C4-2B (cell line): Measurements from ENCODE around the gene TNS1.

Experiments
- H3K27ac ChIP-seq: fragments of 450-650 bp; 2 replicates; pipeline ENCODE4 v1.5.1; 2017
- CTCF ChIP-seq: fragments of 450-650 bp; conservative IDR thresholded peaks from 2 replicates; pipeline ENCODE4 v1.5.1; 2017; ENCODE audit warnings: mild to moderate bottlenecking
- ZFX ChIP-seq: fragments of 450-650 bp; IDR thresholded peaks from 2 replicates; pipeline ENCODE4 v1.6.1; 2017

The TNS1 gene

GRCh38 chr2:218009231-218009630 lies 6.4 kb upstream of the TNS1 start:
- H3K27ac ChIP-seq = no peak overlapping the region

GRCh38 chr2:218008060-218009040 lies 5.6 kb upstream of the TNS1 start:
- no peak overlapping the region for H3K27ac ChIP-seq
- no peak for TF ChIP-seq ZFX
- no peak for TF ChIP-seq CTCF

More at GRCh38 chr2:218009231-218009630, 6.4 kb upstream of the TNS1 start:
- no peak for TF ChIP-seq CTCF
- no peak for TF ChIP-seq ZFX

GRCh38 chr2:218006741-218007140 lies 3.9 kb upstream of the TNS1 start:
- no peak for TF ChIP-seq ZFX
- TF ChIP-seq CTCF = no peak
- H3K27ac ChIP-seq = no peak overlapping the region

- TF ChIP-seq ZFX = no peak
- TF ChIP-seq CTCF = no peak
- H3K27ac ChIP-seq = no peak overlapping the region
Measured at GRCh38 chr2:218005486-218005885, 2.7 kb upstream of the TNS1 start.

GRCh38 chr2:218005028-218005427 lies 2.2 kb upstream of the TNS1 start:
- TF ChIP-seq ZFX (no peak), CTCF (no peak)
- no peak overlapping the region for H3K27ac ChIP-seq

GRCh38 chr2:218003981-218004419 lies 1.2 kb upstream of the TNS1 start:
- H3K27ac ChIP-seq = no peak overlapping the region
- TF ChIP-seq CTCF (no peak), ZFX (no peak)

- H3K27ac ChIP-seq = no peak overlapping the region
- TF ChIP-seq CTCF (no peak), ZFX (no peak)
Measured at GRCh38 chr2:218003281-218003944, 618 bp upstream of the TNS1 start.
